Activated CD8-positive, alpha-beta memory T cell treated with anti-CD3 and anti-CD28 coated beads, Interleukin-2, amount 50 U/mL, for 24 hours (primary cell): ENCODE measurements around the gene CACNA1I.

ENCODE experiments used
- DNase-seq: peaks from one replicate; pipeline ENCODE4 v3.0.0-alpha.2; 2020; ENCODE audit errors: extremely low read depth

Gene CACNA1I

DNA sequence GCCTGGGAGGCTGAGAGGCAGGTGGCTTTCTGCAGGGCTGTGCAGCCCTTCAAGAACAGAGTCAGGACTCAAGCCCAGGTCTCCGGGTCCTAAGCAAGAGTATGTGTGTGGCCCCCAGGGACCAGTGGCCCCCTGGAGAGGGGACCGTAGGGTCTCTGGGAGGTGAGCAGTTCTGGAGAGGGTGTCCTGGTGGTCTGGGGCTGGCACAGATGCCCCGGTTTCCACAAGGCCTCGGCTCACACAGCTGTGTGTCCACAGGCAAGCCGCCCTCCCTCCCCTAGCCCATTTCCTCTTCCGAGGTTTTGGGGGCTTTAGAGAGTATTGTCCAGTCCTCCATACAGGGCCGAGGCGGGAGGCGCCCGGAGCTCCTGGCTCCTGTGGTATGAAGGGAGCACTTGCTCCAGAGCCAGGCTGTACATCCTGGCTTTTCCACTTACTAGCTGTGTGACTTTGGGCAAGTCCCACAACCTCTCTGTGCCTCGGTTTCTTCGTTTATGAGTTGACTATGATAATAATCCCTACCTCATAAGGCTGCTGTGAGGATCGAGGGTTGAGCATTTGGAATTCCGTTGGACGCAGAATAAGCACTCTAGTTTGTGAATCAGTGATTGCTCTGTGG, 34.6 kb upstream of the CACNA1I start:
- no peak for DNase-seq

- no peak for DNase-seq
These were observed 33.8 kb upstream of the CACNA1I start for GRCh38 chr22:39536711-39537110.

GRCh38 chr22:39537975-39538374, 32.6 kb upstream of the CACNA1I start:
- no peak for DNase-seq

- no peak for DNase-seq
These were observed 27.5 kb upstream of the CACNA1I start for GRCh38 chr22:39543095-39543494.

DNA sequence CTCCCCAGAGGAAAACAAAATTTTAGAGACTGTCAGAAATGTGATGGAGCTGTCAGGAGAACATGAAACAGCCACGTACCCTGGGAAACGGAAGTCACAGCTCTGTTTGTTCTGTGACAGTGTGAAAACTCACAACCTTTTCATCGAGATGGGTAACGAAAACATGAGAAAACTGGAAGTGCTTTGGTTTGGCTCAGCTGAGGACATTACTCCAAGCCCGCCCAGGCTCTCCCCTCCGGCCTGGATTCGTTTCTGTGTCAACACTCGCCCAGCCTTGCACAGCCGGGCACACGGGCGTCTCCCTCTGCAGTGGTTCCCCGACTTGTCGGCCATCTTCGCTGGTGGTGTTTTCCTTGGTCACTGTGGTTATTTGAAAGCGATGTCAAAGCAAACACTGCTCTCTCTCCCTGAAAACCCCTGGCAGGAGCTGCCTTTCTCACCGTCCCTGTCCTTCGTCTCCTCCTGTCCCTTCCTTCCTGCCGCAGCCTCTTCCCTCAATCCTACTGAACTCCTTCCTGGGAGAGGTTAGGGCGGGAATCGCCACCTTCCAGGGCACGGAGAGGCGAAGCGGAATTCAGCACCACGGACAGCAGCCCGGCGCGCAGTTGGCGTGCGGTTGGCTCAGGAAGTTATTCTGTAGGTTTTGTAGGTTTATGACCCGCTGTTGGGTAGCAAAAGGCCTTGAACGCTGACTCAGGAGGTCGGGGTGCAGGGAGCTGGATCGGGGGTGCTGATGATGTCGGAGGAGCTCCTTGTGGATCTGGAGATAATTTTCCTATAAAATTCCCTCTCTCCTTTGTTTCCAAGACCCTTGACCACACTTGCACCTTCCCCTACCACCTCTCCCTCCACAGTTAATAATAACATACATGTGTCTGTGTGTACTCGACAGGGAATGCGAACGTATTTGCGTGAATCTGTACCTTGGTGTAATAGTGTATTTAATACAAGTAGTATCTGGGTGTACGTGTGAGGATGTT, 24.9 kb upstream of the CACNA1I start:
- no peak for DNase-seq

GRCh38 chr22:39546889-39547586, 23.5 kb upstream of the CACNA1I start:
- DNase-seq = no peak

GRCh38 chr22:39547587-39547947, 23.0 kb upstream of the CACNA1I start:
- DNase-seq = no peak

GRCh38 chr22:39553429-39553828, 17.1 kb upstream of the CACNA1I start:
- DNase-seq = no peak

DNA sequence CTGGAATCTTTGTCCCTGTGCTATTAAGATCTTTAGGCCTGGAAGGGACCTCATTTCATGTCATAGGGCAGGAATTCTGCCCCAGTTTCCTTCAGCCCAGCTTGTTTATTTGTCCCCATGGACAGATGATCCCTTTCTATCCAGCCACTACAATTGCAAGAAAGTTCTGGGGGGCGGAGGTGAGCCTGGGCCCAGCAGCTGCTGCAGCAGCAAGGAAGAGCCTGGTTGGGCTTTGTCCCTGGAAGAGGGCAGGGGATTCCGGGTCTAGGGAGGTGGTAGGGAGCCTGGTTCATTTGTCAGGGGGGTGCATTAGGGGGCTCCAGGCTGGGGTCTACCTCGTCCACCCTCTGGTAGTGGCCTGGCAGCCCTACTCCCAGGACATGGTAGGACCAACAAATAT, 16.4 kb upstream of the CACNA1I start:
- no peak for DNase-seq

DNA sequence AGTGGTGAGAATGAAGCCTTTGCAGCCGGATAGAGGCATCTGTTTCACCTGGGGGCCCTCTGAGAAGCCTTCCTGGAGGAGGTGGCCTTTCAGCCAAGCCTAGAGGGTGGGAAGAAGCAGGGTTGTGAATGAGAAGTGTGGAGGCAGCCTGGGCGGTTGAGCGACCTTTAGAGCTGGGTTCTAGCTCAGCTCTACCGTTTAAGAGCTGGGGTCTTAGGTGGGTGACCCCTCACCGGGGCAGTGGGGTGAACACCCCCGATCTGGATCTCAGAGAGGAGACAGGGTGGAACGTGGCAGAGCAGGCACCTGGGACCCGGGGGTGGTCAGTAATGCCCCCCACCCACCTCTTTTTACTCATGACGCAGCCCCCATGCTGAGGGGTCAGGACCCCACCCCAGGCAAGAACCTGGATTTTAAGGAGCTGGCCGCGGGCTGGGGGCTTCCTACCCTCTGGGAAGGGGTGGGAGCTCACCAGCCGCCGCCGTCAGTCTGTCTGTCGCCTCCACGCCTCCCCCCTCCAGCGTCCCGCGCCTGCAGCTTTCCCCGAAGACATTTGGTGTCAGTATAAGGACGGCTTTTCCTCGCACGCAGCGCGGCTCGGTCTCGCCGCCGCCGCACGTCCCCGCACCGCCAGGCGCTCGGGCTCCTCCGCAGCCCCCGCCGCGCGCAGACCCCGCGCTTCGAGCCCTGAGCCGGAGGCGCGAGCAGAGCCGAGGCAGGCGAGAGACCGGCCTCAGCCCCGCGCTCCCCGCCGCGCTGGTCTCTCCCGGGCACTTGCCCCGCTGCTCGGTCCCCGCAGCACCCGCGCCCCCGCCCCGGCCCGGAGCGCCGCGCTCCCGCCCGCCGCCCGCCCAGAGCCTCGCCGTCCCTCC, 13.3 kb upstream of the CACNA1I start:
- no peak for DNase-seq

GRCh38 chr22:39558254-39558727, 12.3 kb upstream of the CACNA1I start:
- no peak for DNase-seq

GRCh38 chr22:39558950-39559349, 11.6 kb upstream of the CACNA1I start:
- DNase-seq = no peak

- no peak for DNase-seq
These were observed 11.0 kb upstream of the CACNA1I start for GRCh38 chr22:39559456-39560105.

DNA sequence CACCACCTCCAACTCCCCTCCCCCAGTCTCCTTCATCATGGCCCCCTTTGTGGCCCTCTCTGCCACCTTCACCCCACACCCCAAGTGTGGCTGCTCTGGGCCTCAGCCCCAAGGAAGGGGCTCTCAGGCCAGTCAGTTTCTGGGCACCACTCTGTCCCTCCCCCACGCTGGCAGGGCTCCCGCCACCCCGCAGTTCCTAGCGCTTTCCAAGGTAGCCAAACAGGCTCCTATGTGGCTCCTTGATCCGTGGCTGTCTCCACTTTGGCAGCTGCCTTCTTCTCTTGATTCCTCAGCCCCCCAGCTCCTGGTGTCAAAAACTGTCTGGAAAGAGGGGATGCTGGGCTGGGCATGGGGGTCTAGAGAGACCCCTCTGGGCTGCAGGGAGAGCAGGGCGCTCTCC, 10.4 kb upstream of the CACNA1I start:
- DNase-seq = no peak

GRCh38 chr22:39562839-39563489, 7.6 kb upstream of the CACNA1I start:
- DNase-seq = no peak

DNA sequence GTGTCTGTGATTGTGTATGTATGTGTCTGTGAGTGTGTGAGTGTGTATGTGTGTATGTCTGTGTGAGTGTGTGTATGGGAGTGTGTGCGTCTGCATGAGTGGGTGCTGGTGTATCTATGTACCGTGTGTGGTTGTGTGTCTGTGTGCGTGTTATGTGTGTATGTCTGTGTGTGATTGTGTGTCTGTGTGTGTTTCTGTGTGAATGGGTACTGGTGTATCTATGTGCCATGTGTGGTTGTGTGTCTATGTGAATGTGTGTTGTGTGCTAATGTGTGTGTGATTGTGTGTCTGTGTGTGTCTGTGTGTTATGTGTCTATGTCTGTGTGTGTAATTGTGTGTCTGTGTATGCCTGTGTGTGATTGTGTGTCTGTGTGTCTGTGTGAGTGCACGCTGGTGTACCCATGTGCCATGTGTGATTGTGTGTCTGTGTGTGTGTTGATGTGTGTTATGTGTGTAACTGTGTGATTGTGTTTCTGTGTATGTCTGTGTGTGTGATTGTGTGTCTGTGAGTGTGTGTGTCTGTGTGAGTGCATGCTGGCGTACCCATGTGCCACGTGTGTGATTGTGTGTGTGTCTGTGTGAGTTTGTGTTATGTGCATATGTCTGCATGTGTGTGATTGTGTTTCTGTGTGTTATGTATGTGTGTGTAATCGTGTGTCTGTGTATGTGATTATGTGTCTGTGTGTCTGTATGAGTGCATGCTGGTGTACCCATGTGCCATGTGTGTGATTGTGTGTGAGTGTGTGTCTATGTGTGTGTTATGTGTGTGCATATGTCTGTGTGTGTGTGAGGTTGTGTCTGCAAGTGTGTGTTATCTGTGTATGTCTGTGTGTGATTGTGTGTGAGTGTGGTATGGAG, 6.8 kb upstream of the CACNA1I start:
- no peak for DNase-seq

GRCh38 chr22:39565414-39565944, 5.1 kb upstream of the CACNA1I start:
- no peak for DNase-seq

- DNase-seq = no peak
These were observed 3.2 kb upstream of the CACNA1I start for GRCh38 chr22:39567135-39567946.
